SK-N-SH treated with all-trans-retinoic acid at 6 μM for 48 hours (cell line): ENCODE data around the gene MEAF6.

Source experiments
- ATAC-seq: fragments of 200-7000 bp; cut with Tn5 transposase; 3 replicates; pipeline ENCODE4 v1.9.1; 2020; ENCODE audit warnings: mild to moderate bottlenecking, moderate library complexity
- ARNTL ChIP-seq: fragments of 450-650 bp; formaldehyde crosslinking; IDR thresholded peaks from 2 replicates; pipeline ENCODE4 v1.5.0; 2020; ENCODE audit warnings: low read depth, mild to moderate bottlenecking, moderate library complexity, borderline replicate concordance
- CSDC2 ChIP-seq: fragments of 250-450 bp; sonication (Bioruptor Pico); IDR thresholded peaks from 2 replicates; pipeline ENCODE4 v1.5.0; 2020; ENCODE audit warnings: mild to moderate bottlenecking, moderate library complexity
- ESRRG ChIP-seq: fragments of 250-450 bp; sonication (Bioruptor Pico); IDR thresholded peaks from 2 replicates; pipeline ENCODE4 v1.6.1; 2021; ENCODE audit warnings: mild to moderate bottlenecking
- GLIS3 ChIP-seq: fragments of 250-450 bp; sonication (Bioruptor Pico); IDR thresholded peaks from 2 replicates; pipeline ENCODE4 v1.5.0; 2020; ENCODE audit warnings: mild to moderate bottlenecking, moderate library complexity
- ISL1 ChIP-seq: fragments of 250-450 bp; sonication (Bioruptor Pico); IDR thresholded peaks from 2 replicates; pipeline ENCODE4 v2.1.2; 2022; ENCODE audit warnings: mild to moderate bottlenecking, moderate library complexity
- PPARA ChIP-seq: fragments of 250-450 bp; sonication (Bioruptor Pico); IDR thresholded peaks from 2 replicates; pipeline ENCODE4 v1.5.0; 2020; ENCODE audit warnings: mild to moderate bottlenecking, borderline replicate concordance
- TCF4 ChIP-seq: fragments of 250-450 bp; sonication (Bioruptor Pico); IDR thresholded peaks from 2 replicates; pipeline ENCODE4 v1.8.0; 2021; ENCODE audit warnings: mild to moderate bottlenecking, moderate library complexity, borderline replicate concordance
- TOX ChIP-seq: fragments of 250-450 bp; sonication (Bioruptor Pico); IDR thresholded peaks from 2 replicates; pipeline ENCODE4 v1.8.0; 2021; ENCODE audit warnings: mild to moderate bottlenecking, moderate library complexity, borderline replicate concordance
- ZFP30 ChIP-seq: fragments of 450-650 bp; formaldehyde crosslinking; IDR thresholded peaks from 2 replicates; pipeline ENCODE4 v1.5.0; 2022; ENCODE audit warnings: mild to moderate bottlenecking, moderate library complexity
- ZNF565 ChIP-seq: fragments of 450-650 bp; formaldehyde crosslinking; conservative IDR thresholded peaks from 2 replicates; pipeline ENCODE4 v1.5.0; 2020; ENCODE audit warnings: low read depth, mild to moderate bottlenecking, moderate library complexity
- ZNF8 ChIP-seq: fragments of 450-650 bp; formaldehyde crosslinking; IDR thresholded peaks from 2 replicates; pipeline ENCODE4 v1.5.0; 2020; ENCODE audit warnings: mild to moderate bottlenecking, moderate library complexity
- TF ChIP-seq, protein P1 (sequence below): fragments of 250-450 bp; sonication (Bioruptor Pico); IDR thresholded peaks from 2 replicates; pipeline ENCODE4 v1.8.0; 2021; ENCODE audit warnings: low read depth, mild to moderate bottlenecking, moderate library complexity, borderline replicate concordance
- TF ChIP-seq, protein P2 (sequence below): fragments of 250-450 bp; sonication (Bioruptor Pico); IDR thresholded peaks from 2 replicates; pipeline ENCODE4 v1.5.1; 2021; ENCODE audit warnings: mild to moderate bottlenecking, moderate library complexity
- TF ChIP-seq, protein P3 (sequence below): fragments of 250-450 bp; sonication (Bioruptor Pico); IDR thresholded peaks from 2 replicates; pipeline ENCODE4 v1.5.1; 2020; ENCODE audit warnings: low read depth, mild to moderate bottlenecking, moderate library complexity
- TF ChIP-seq, protein P4 (sequence below): fragments of 250-450 bp; sonication (Bioruptor Pico); IDR thresholded peaks from 2 replicates; pipeline ENCODE4 v1.8.0; 2020; ENCODE audit warnings: mild to moderate bottlenecking, moderate library complexity, borderline replicate concordance
- TF ChIP-seq, protein P5 (sequence below): fragments of 250-450 bp; sonication (Bioruptor Pico); IDR thresholded peaks from 2 replicates; pipeline ENCODE4 v1.5.0; 2020; ENCODE audit warnings: mild to moderate bottlenecking, moderate library complexity

MEAF6 gene

DNA sequence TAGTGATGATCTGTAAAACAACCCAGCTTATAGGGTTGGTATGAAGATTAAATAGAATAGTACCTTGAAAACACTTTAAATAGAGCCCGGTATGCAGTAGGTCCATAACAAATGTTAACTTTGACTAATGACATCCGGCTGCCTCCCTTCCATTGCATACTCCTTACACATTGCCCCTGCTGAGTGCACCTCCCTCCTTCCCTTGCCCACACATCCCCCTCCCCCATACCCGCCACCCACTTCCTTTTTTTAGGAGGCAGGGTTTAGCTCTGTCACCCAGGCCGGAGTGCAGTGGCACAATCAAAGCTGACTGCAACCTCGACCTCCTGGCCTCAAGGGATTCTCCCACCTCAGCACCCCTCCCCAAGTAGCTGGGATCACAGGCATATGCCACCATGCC, 64.6 kb downstream of the MEAF6 start:
- TF ChIP-seq ARNTL (no peak), ZFP30 (CRISPR knock-in tag) (no peak), ZNF8 (CRISPR knock-in tag) (no peak)
- TF ChIP-seq, protein P1, sequence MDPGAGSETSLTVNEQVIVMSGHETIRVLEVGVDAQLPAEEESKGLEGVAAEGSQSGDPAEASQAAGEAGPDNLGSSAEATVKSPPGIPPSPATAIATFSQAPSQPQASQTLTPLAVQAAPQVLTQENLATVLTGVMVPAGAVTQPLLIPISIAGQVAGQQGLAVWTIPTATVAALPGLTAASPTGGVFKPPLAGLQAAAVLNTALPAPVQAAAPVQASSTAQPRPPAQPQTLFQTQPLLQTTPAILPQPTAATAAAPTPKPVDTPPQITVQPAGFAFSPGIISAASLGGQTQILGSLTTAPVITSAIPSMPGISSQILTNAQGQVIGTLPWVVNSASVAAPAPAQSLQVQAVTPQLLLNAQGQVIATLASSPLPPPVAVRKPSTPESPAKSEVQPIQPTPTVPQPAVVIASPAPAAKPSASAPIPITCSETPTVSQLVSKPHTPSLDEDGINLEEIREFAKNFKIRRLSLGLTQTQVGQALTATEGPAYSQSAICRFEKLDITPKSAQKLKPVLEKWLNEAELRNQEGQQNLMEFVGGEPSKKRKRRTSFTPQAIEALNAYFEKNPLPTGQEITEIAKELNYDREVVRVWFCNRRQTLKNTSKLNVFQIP, result no peak
- no peak for ATAC-seq

DNA sequence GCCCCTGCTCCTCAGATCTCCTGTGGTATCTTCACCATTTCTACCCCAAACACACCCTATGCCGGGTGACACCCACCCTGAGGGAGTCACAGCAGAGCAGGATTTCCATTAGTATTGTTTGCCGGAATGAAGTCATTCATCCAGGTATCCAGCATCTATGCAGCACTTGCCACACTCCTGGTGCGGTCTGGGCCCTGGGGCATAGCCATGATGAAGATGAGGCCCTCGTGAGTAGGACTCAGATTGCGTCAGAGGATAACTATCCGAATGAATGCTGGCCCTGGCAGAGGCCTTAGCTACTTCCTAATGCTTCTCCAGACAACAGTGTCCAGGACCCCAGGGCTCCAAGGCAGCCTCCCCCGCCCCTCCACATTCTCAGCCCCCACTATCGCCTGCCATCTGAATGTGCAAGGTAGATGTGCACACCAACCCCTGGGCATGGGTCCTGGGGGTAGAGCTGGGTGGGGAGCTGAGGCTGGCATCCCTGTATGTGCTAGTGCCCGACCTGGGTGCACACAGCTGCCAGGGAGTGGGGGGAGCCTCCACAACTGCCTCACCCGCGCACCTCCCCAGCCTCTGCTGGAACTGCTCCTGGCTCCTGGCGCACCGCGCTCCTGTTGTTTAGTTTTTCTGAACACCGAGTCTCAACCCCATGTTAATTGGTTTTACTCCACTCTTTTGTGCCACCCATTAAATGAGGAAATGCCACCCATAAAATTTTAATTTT, 65.7 kb downstream of the MEAF6 start:
- no peak; the same call in 2 of the 3 replicates for ATAC-seq
- TF ChIP-seq, protein P2, sequence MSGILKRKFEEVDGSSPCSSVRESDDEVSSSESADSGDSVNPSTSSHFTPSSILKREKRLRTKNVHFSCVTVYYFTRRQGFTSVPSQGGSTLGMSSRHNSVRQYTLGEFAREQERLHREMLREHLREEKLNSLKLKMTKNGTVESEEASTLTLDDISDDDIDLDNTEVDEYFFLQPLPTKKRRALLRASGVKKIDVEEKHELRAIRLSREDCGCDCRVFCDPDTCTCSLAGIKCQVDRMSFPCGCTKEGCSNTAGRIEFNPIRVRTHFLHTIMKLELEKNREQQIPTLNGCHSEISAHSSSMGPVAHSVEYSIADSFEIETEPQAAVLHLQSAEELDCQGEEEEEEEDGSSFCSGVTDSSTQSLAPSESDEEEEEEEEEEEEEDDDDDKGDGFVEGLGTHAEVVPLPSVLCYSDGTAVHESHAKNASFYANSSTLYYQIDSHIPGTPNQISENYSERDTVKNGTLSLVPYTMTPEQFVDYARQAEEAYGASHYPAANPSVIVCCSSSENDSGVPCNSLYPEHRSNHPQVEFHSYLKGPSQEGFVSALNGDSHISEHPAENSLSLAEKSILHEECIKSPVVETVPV, result no peak
- TF ChIP-seq ZNF565 (CRISPR knock-in tag) (no peak), TOX (CRISPR knock-in tag) (no peak), ESRRG (CRISPR knock-in tag) (no peak), CSDC2 (no peak), GLIS3 (no peak), TCF4 (CRISPR knock-in tag) (no peak), ZNF8 (CRISPR knock-in tag) (no peak), PPARA (CRISPR knock-in tag) (no peak), ISL1 (no peak)
- TF ChIP-seq, protein P3, sequence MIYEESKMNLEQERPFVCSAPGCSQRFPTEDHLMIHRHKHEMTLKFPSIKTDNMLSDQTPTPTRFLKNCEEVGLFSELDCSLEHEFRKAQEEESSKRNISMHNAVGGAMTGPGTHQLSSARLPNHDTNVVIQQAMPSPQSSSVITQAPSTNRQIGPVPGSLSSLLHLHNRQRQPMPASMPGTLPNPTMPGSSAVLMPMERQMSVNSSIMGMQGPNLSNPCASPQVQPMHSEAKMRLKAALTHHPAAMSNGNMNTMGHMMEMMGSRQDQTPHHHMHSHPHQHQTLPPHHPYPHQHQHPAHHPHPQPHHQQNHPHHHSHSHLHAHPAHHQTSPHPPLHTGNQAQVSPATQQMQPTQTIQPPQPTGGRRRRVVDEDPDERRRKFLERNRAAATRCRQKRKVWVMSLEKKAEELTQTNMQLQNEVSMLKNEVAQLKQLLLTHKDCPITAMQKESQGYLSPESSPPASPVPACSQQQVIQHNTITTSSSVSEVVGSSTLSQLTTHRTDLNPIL (CRISPR knock-in tag), result no peak
- TF ChIP-seq, protein P4, sequence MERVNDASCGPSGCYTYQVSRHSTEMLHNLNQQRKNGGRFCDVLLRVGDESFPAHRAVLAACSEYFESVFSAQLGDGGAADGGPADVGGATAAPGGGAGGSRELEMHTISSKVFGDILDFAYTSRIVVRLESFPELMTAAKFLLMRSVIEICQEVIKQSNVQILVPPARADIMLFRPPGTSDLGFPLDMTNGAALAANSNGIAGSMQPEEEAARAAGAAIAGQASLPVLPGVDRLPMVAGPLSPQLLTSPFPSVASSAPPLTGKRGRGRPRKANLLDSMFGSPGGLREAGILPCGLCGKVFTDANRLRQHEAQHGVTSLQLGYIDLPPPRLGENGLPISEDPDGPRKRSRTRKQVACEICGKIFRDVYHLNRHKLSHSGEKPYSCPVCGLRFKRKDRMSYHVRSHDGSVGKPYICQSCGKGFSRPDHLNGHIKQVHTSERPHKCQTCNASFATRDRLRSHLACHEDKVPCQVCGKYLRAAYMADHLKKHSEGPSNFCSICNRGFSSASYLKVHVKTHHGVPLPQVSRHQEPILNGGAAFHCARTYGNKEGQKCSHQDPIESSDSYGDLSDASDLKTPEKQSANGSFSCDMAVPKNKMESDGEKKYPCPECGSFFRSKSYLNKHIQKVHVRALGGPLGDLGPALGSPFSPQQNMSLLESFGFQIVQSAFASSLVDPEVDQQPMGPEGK, result no peak
- TF ChIP-seq, protein P1, result no peak

DNA sequence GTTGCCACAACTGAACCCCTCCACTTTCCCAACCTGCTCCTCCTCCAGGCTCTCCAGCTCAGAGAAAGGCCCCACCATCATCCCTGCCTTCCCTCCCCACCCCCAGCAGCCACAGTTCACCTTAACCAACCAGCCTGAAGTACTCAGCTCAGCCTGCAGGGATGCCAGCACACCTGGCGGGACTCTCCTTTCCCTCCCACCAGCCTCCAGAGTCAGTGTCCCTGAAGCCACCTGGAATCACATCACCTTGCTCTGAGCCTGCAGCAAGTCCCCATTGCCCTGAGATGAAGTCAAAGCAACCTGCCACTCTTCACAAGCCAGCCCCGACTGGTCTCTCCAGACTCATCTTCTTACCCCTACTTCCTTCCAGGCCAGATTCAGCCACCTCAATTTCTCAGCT, 66.4 kb downstream of the MEAF6 start:
- TF ChIP-seq PPARA (CRISPR knock-in tag) (no peak), ZNF8 (CRISPR knock-in tag) (no peak)
- TF ChIP-seq, protein P2, result no peak
- TF ChIP-seq, protein P5, sequence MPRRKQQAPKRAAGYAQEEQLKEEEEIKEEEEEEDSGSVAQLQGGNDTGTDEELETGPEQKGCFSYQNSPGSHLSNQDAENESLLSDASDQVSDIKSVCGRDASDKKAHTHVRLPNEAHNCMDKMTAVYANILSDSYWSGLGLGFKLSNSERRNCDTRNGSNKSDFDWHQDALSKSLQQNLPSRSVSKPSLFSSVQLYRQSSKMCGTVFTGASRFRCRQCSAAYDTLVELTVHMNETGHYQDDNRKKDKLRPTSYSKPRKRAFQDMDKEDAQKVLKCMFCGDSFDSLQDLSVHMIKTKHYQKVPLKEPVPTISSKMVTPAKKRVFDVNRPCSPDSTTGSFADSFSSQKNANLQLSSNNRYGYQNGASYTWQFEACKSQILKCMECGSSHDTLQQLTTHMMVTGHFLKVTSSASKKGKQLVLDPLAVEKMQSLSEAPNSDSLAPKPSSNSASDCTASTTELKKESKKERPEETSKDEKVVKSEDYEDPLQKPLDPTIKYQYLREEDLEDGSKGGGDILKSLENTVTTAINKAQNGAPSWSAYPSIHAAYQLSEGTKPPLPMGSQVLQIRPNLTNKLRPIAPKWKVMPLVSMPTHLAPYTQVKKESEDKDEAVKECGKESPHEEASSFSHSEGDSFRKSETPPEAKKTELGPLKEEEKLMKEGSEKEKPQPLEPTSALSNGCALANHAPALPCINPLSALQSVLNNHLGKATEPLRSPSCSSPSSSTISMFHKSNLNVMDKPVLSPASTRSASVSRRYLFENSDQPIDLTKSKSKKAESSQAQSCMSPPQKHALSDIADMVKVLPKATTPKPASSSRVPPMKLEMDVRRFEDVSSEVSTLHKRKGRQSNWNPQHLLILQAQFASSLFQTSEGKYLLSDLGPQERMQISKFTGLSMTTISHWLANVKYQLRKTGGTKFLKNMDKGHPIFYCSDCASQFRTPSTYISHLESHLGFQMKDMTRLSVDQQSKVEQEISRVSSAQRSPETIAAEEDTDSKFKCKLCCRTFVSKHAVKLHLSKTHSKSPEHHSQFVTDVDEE (CRISPR knock-in tag), result no peak
- no peak; the same call in 2 of the 3 replicates for ATAC-seq
